ENCODE results near the gene PARD6B. TPM values are rescaled to one million over a fixed set of nuclear protein-coding genes. Genes with fewer than 3 reads are reported as not detected.
"Not testable (repeated sequence)": the region's sequence is repeated elsewhere in the genome, so short reads cannot be mapped to it uniquely, and the experiment has no call there.

The PARD6B gene
- polyA plus RNA-seq, 1 donor: 0.38 TPM

GRCh38 chr20:50799176-50799889, 68.0 kb downstream of the PARD6B start:
- no peak for DNase-seq (ENCODE audit: low read depth)

DNA sequence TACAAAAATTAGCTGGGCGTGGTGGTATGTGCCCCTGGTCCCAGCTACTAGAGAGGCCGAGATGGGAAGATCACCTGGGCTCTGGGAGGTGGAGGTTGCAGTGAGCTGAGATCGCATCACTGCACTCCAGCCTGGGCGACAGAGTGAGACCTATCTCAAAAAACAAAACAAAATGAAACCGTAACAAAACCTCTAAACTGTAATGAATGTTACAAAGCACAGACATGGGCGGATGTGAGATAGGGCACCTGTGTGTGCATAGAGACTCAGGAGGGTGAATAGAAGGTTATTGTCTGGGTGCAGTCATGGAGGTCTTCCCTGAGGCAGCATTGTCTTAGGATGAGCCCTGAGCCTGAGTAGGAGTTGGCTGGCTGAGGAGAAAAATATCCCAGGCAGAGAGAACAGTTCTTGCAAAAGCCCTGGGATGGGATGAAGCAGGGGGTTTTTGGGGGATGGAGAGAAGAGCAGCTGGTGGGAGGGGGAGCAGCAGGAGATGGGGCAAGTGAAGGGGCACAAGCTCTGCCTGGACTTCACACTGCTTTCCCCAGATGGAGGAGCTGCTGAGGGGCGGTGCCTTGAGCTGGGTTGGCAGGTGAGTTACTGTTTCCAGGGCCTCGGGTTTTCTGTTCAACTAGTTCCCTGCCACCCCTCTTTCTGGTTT, 68.6 kb downstream of the PARD6B start:
- DNase-seq (ENCODE audit: low read depth): no peak

GRCh38 chr20:50800986-50801746, 69.8 kb downstream of the PARD6B start:
- not testable (repeated sequence) for DNase-seq (ENCODE audit: low read depth)

- no peak for DNase-seq (ENCODE audit: low read depth)
Measured at GRCh38 chr20:50801747-50802125, 70.4 kb downstream of the PARD6B start.

GRCh38 chr20:50802289-50802688, 70.9 kb downstream of the PARD6B start:
- DNase-seq (ENCODE audit: low read depth): no peak

GRCh38 chr20:50804437-50805348, 73.3 kb downstream of the PARD6B start:
- DNase-seq (ENCODE audit: low read depth): no peak

- no peak for DNase-seq (ENCODE audit: low read depth)
Measured at GRCh38 chr20:50805349-50805684, 73.9 kb downstream of the PARD6B start.

DNA sequence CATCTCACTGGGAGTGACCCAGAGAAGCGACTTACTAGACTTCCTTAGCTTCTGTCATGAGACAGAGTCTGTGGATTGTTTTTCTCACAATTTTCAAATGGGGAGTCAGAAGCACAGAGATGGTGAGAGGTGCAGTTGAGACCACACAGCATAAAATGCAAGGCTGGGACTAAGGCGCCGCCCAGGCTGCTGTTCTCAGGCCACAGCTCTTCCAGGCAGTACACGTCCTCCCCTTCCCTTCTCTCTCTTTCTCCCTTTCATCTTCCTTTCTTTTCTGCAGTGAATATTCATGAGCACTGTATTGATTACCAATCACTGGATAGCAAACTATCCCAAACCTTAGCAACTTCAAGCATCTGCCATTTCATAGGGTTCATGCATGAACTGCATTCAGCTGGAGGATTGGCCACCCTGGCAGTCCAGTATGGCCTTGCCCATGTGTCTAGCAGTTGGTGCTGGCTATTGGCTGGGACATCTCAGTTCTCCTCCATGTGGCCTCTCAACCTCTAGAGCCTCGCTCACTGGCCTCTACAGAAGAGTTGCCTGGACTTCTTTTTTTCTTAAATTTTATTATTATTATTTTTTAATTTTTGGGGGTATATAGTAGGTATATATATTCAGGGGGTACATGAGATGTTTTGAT, 74.9 kb downstream of the PARD6B start:
- DNase-seq (ENCODE audit: low read depth): no peak

Other genes with a start within 250 kb of the PARD6B start
- gene PTPN1, start 221.2 kb upstream of the PARD6B start, polyA plus RNA-seq (ENCODE audit: insufficient read length): 18.1 TPM
- gene RIPOR3, start 40.0 kb upstream of the PARD6B start, polyA plus RNA-seq (ENCODE audit: insufficient read length): 7.5 TPM
- gene BCAS4, start 63.5 kb downstream of the PARD6B start, polyA plus RNA-seq (ENCODE audit: insufficient read length): 2.4 TPM
- 49.9 TPM for gene ADNP, start 199.9 kb downstream of the PARD6B start, polyA plus RNA-seq (ENCODE audit: insufficient read length)
- gene DPM1, start 227.0 kb downstream of the PARD6B start, polyA plus RNA-seq (ENCODE audit: insufficient read length): 42.2 TPM
- 3.0 TPM for gene MOCS3, start 227.2 kb downstream of the PARD6B start, polyA plus RNA-seq (ENCODE audit: insufficient read length)

Measured in forelimb muscle (tissue), 1 donor.